IPS DF 6.9 (cell line): ENCODE results near the gene NOP53.

Source experiments
- DNase-seq: peaks from one replicate; pipeline ENCODE4 v3.0.0-alpha.2; 2013; ENCODE audit warnings: low read depth, low spot score
- H3K27ac ChIP-seq: one replicate; pipeline ENCODE4 v1.5.1; 2013; ENCODE audit warnings: low read length, control low read depth
- H3K27me3 ChIP-seq: 2 replicates; pipeline ENCODE4 v1.6.1; 2013; ENCODE audit warnings: mild to moderate bottlenecking, low read length; ENCODE audit not compliant: control insufficient read depth, insufficient read depth
- H3K36me3 ChIP-seq: 2 replicates; pipeline ENCODE4 v1.6.1; 2013; ENCODE audit warnings: low read length; ENCODE audit not compliant: control insufficient read depth, insufficient read depth
- H3K4me1 ChIP-seq: 2 replicates; pipeline ENCODE4 v1.6.1; 2013; ENCODE audit warnings: low read length; ENCODE audit not compliant: control insufficient read depth, insufficient read depth
- H3K4me3 ChIP-seq: 2 replicates; pipeline ENCODE4 v1.5.1; 2013; ENCODE audit warnings: mild to moderate bottlenecking, low read length
- H3K9me3 ChIP-seq: 2 replicates; pipeline ENCODE4 v1.6.1; 2013; ENCODE audit warnings: low read length, inconsistent platforms; ENCODE audit not compliant: control insufficient read depth, insufficient read depth
- WGBS: extraction: QIAGEN DNeasy Blood & Tissue Kit; methylation state at CpG from one replicate; pipeline ENCODE4 v1.1.7; 2013; ENCODE audit warnings: mixed read lengths, missing lambda C conversion rate; ENCODE audit not compliant: insufficient read length, insufficient coverage; 5-methylcytosine and 5-hydroxymethylcytosine counted together

The NOP53 gene

DNA sequence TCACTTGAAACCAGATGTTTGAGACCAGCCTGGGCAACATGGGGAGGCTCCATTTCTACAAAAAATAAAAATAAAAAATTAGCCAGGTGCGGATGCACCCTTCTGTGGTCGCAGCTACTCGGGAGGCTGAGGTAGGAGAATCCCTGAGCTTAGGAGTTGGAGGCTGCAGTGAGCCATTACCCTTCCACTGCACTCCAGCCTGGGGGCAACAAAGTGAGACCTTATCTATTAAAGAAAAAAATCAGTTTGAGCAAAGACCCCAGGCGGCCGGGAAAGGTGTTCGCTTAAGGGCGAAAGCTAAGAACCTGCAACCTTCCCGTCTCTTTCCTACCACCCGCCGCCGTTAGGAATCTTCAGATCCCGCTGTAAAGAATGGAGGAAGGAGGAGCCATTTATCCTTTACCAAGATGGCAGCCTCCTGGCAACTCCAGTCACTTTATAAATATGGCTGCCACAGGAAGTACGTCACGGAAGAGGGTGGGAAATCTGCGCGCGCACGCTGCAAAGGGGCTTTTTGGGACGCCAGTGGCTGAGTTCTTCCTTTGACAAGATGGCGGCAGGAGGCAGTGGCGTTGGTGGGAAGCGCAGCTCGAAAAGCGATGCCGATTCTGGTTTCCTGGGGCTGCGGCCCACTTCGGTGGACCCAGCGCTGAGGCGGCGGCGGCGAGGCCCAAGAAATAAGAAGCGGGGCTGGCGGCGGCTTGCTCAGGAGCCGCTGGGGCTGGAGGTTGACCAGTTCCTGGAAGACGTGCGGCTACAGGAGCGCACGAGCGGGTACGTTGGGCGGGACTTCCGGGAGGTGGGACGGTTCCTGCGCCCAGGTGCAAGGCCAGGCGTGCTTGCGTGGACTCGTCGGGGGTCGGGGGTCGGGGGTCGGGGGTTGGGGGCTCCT lies at the start of gene NOP53:
Gene NOP53 (plus strand): TSS at position 537 of the 892 bp plus-strand sequence. CDS start 14 bp downstream, at position 551.
- H3K27ac ChIP-seq, result no peak within 1 kb of the TSS
- peak; percentile 95 for DNase-seq
- no peaks in the 10 kb centered on the region for H3K27me3 ChIP-seq
- peak within 1 kb of the TSS; percentile 83; the same call in 1 of the 2 replicates for H3K4me3 ChIP-seq
- no peaks in the 10 kb centered on the region for H3K9me3 ChIP-seq
- no CpG with 5 or more reads among the region's 53 CpGs for WGBS
- no peaks in the 10 kb centered on the region for H3K4me1 ChIP-seq
- H3K36me3 ChIP-seq, result peaks cover 12% of the 10 kb centered on the region

DNA sequence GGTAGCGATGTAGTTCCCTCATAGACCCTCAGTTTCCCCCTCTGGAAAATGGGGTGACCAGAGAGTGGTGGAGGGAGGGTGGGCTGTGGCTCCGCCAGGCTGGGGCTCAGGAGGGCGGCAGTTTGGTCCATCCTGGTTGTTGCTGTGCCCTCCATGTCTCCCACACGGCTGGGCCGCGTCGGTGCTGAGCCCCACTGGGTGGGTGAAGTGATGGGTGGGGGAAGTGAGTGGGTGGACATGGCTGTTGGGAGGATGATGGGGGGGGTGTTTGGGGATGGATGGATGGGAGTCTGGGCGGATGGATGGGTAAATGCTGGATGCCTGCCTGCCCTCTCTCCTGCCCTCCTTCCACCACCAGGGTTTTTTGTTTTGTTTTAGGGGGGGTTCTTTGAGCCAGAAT lies 48.7 kb upstream of the NOP53 start:
- Histone ChIP-seq H3K27me3 (no peaks in the 10 kb centered on the region), H3K27ac (no peak overlapping the region), H3K9me3 (no peaks in the 10 kb centered on the region), H3K36me3 (peaks cover 18% of the 10 kb centered on the region), H3K4me1 (no peaks in the 10 kb centered on the region; the same call in 1 of the 2 replicates), H3K4me3 (no peak overlapping the region)
- no CpG with 5 or more reads among the region's 8 CpGs for WGBS
- no peak for DNase-seq

DNA sequence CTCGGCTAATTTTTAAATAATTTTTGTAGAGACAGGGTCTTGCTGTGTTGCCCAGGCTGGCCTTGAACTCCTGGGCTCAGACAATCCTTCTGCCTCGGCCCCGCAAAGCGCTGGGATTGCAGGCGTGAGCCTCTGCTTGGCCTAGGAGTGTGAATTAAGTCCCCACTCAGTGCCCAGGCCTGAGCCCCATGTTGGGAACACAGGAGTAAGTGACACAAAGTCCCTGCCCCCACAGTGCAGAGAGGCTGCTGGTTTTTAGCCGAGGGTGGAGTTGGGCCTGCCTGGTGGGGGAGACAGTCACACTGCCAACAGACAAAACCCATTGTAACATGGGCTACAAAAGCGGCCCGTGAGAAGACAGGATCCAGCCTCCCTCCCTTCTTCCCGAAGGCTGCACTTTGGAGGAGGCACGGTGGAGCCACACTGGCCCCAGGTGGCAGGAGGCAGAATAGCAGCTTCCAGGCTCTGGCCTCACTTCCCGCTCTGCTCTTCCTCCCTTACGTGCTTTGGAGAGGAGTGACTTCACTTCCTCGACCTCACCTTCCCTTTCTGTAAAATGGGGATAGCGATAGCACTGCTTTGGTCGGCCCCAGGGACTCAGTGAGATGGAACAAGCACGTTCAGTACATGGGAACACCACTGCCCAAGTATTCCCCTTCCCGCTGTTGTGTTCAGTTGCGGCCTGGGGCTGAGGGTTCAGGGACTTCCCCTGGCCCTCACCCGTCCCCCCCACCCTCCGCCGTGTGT lies 47.3 kb upstream of the NOP53 start:
- WGBS, result no CpG with 5 or more reads among the region's 21 CpGs
- H3K4me3 ChIP-seq, result no peak overlapping the region
- H3K27ac ChIP-seq, result no peak overlapping the region
- no peaks in the 10 kb centered on the region for H3K9me3 ChIP-seq
- H3K4me1 ChIP-seq, result no peaks in the 10 kb centered on the region; the same call in 1 of the 2 replicates
- H3K27me3 ChIP-seq, result no peaks in the 10 kb centered on the region
- peak; percentile 85 for DNase-seq
- H3K36me3 ChIP-seq, result peaks cover 27% of the 10 kb centered on the region

DNA sequence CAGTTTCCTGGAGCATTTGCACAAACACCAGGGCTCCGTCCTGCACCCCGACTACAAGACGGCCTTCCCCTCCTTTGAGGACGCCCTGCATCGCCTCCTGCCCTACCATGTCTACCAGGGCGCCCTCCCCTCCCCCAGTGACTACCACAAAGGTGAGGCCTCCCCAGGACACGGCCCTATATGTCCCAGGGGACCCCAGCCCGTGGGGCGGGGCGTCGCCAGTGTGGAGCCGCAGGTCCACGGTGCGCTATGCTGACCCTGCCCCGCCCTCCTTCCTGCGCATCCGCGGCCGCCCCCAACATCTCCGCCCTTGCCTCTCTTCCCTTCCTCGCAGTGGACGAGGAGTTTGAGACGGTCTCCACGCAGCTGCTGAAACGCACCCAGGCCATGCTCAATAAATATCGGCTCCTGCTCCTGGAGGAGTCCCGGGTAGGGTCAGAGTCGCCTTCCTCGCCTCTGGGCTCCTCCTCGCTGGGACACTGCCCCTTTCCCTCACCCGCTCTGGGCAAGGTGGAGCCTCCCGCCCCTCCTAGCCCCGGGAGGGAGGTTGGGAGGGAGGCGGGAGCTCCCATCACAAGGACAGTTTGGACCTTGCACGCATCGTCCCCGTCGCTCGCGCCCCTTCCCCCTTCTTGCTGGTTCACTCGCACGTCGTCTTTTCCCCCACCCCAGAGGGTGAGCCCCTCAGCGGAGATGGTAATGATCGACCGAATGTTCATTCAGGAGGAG lies 46.6 kb upstream of the NOP53 start:
- WGBS, result no CpG with 5 or more reads among the region's 46 CpGs
- H3K4me3 ChIP-seq, result no peak overlapping the region
- H3K4me1 ChIP-seq, result no peaks in the 10 kb centered on the region
- H3K27me3 ChIP-seq, result no peaks in the 10 kb centered on the region
- no peaks in the 10 kb centered on the region for H3K9me3 ChIP-seq
- no peak overlapping the region for H3K27ac ChIP-seq
- H3K36me3 ChIP-seq, result peaks cover 27% of the 10 kb centered on the region
- no peak for DNase-seq

DNA sequence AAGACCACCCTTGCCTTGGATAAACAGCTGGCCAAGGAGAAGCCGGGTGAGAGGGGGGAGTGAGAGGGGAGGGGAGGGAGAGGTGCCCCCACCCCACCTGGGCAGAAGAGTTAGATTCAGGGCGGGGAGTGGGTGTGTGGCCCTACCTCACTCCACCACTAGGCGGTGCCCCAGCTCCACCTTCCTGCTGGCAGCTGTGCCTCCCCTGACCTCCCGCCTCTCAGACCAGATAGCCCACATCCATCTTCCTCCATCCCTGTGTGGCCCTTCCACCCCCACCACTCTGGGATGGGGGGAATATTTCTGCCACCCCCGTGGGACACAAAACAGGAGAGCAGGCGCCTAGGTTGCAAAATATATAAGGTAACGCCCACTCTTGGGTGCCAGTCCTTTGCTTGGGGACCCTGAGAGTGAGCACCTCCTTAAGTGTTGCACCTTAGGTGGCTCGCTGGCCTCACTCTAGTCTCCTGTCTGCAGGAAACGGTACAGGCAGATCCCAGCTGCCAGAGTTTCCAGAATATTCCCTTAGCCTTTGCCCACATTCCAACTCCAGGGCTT lies 45.9 kb upstream of the NOP53 start:
- no peak overlapping the region for H3K27ac ChIP-seq
- H3K4me1 ChIP-seq, result no peaks in the 10 kb centered on the region
- DNase-seq, result no peak
- peaks cover 27% of the 10 kb centered on the region for H3K36me3 ChIP-seq
- no peak overlapping the region for H3K4me3 ChIP-seq
- H3K27me3 ChIP-seq, result no peaks in the 10 kb centered on the region
- no CpG with 5 or more reads among the region's 9 CpGs for WGBS
- H3K9me3 ChIP-seq, result no peaks in the 10 kb centered on the region

DNA sequence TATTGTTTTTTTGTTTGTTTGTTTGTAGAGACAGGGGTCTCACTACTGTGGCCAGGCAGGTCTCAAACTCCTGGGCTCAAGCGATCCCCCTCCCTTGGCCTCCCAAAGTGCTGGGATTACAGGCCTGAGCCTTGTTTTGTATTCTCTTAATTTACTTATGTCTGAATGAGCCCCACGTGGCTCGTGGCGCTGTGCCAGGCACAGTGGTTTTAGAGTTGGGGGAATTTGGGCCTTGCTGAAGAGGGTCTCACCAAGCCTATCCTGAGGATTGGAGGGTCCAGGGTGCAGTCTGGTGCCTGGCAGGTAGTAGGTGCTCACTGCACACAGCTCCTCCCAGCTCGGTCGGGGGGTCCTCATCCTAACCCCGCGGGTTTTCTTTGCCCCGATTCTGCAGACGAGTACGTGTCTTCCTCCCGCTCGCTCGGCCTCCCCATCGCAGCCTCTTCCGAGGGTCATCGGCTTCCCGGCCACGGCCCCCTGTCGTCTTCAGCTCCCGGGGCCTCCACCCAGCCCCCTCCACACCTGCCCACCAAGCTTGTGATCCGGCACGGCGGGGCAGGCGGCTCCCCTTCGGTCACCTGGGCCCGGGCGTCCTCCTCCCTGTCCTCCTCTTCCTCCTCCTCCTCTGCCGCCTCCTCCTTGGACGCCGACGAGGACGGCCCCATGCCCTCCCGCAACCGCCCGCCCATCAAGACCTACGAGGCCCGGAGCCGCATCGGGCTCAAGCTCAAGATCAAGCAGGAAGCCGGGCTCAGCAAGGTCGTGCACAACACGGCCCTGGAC lies 44.2 kb upstream of the NOP53 start:
- Histone ChIP-seq H3K27ac (no peak overlapping the region), H3K4me1 (no peaks in the 10 kb centered on the region), H3K27me3 (no peaks in the 10 kb centered on the region), H3K36me3 (peaks cover 24% of the 10 kb centered on the region), H3K4me3 (no peak overlapping the region), H3K9me3 (no peaks in the 10 kb centered on the region)
- WGBS, result no CpG with 5 or more reads among the region's 43 CpGs
- DNase-seq, result no peak

DNA sequence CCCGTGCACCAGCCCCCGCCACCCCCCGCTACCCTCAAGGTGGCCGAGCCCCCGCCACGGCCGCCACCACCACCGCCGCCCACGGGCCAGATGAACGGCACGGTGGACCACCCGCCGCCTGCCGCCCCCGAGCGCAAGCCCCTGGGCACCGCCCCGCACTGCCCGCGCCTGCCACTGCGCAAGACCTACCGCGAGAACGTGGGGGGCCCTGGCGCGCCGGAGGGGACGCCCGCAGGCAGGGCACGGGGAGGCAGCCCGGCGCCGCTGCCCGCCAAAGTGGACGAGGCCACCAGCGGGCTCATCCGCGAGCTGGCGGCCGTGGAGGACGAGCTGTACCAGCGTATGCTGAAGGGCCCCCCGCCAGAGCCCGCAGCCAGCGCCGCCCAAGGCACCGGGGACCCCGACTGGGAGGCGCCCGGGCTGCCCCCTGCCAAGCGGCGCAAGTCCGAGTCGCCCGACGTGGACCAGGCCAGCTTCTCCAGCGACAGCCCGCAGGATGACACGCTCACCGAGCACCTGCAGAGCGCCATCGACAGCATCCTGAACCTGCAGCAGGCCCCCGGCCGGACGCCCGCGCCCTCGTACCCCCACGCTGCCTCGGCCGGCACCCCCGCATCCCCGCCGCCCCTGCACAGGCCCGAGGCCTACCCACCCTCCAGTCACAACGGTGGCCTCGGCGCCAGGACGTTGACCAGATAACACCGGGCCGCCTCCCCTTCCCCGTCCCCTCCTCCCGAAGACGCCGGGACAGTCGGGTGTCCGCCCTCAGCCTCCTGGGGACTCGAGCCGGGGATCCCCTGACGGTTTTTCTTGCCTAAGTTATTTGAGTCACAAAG lies 43.4 kb upstream of the NOP53 start:
- H3K4me1 ChIP-seq, result no peaks in the 10 kb centered on the region
- no peaks in the 10 kb centered on the region for H3K9me3 ChIP-seq
- no peak for DNase-seq
- H3K4me3 ChIP-seq, result no peak overlapping the region
- H3K27ac ChIP-seq, result no peak overlapping the region
- H3K27me3 ChIP-seq, result no peaks in the 10 kb centered on the region
- no CpG with 5 or more reads among the region's 91 CpGs for WGBS
- peaks cover 24% of the 10 kb centered on the region for H3K36me3 ChIP-seq

DNA sequence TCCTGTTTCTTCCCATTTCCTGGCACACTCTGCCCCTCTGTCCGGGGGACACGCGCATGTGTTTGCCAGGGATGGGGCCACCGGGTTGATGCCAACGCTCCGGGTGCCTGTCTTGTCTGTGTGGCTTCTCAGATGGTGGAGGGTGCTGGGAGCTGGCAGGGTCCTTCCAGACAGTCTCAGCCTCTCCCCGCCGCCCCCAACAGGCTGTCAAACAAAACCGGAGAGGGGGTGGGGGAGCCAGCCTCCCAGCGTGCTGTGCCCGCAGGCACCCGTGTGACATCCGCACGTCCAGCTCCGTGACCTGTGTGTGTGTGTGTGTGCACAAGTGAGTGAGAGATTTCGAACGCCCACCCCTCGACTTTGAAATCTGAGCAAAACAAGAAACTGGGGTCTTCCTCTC lies 42.7 kb upstream of the NOP53 start:
- Histone ChIP-seq H3K4me1 (no peaks in the 10 kb centered on the region), H3K27ac (no peak overlapping the region), H3K4me3 (no peak overlapping the region), H3K27me3 (no peaks in the 10 kb centered on the region), H3K36me3 (peaks cover 24% of the 10 kb centered on the region), H3K9me3 (no peaks in the 10 kb centered on the region)
- no CpG with 5 or more reads among the region's 18 CpGs for WGBS
- DNase-seq, result no peak

DNA sequence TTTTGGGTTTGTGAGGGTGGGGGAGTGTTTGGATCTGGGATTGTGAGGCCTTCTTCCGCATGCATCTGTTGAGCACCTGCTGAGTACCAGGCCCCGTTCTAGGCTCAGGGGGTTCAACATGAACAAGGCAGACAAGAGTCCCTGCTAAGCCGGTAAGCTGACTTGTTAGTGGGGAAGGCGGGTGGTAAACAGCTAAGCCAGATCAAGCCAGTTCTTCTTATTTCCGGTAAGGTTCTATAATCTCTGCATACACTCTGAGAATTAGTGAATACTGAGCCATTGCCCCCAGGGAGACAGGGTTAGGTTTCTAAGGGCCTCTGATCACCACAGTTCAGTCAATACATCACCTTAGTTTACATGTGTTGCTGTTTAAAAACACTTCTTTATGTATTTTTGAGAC lies 42.0 kb upstream of the NOP53 start:
- no peak for DNase-seq
- no peak overlapping the region for H3K27ac ChIP-seq
- H3K27me3 ChIP-seq, result no peaks in the 10 kb centered on the region

More for the DNA sequence above, 42.0 kb upstream of the NOP53 start:
- no peaks in the 10 kb centered on the region for H3K4me1 ChIP-seq
- no CpG with 5 or more reads among the region's 5 CpGs for WGBS
- peaks cover 23% of the 10 kb centered on the region for H3K36me3 ChIP-seq
- H3K9me3 ChIP-seq, result no peaks in the 10 kb centered on the region
- no peak overlapping the region for H3K4me3 ChIP-seq
